Right lobe of liver (tissue), 4 donors: Measurements from ENCODE around the gene CACNA2D1.

ENCODE experiments used
- CTCF ChIP-seq, 4 donors: fragments of 200-600 bp in 3 of 4; fragments of 450-650 bp in 1 of 4; IDR thresholded peaks; one replicate each; pipeline versions ENCODE4 v1.5.1 to v1.8.0; 2016 to 2022; ENCODE audit warnings: antibody characterized with exemption in 4 of 4, mild to moderate bottlenecking in 2 of 4
- POLR2A ChIP-seq: fragments of 450-650 bp; IDR thresholded peaks from one replicate; pipeline ENCODE4 v1.6.1; 2017; ENCODE audit warnings: antibody characterized with exemption, mild to moderate bottlenecking
- donor health status: DM: no; HTN: no; CAD: no.
- donor health status: DM: no; HTN: no; CAD: no.
- donor health status: DM: no; HTN: yes; CAD: no.

- TF ChIP-seq CTCF (IDR thresholded peaks at IDR 0.05) (no peak), POLR2A (no peak)
These were observed 414.2 kb downstream of the CACNA2D1 start for GRCh38 chr7:82029236-82029913.
